CD4-positive, alpha-beta T cell treated with Interleukin-4 for 4 hours (primary cell): ENCODE data around the gene SMC4.

Experiments used
- DNase-seq: peaks from one replicate; pipeline ENCODE4 v3.0.0-alpha.2; 2020

Gene SMC4

DNA sequence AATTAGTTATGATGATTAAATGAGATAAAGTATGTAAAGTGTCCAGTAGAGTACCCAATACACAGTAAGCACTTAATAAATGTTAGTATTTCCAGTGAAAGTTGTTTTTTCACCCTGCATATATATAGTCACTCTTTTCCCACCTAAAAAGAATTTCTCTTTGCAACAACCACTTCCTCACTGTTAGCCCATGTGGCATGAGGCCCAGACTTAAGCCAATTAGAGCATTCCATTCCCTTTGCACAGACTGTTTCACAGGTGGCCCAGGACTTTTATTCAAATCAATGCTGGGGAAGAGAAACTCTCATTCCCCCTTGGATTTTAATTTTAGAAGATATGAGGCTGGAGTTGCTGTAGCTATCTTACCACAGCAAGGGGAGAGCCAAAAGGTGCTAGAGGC lies 4.2 kb upstream of the SMC4 start:
- no peak for DNase-seq

DNA sequence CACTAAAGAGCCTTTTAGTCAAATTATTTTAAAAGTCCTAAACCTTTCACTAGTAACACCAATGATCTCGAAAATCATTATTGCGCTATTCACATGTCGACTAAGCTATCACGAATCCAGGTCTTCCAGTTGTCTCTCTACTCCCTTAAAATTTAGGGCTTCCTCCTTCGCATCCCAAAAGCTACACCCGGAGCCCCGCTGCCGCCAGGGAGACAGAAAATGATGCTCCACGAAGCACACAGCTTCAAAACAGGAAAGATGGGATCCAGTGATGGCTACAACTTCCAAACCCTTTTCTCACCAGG lies 678 bp upstream of the SMC4 start:
- no peak for DNase-seq

DNA sequence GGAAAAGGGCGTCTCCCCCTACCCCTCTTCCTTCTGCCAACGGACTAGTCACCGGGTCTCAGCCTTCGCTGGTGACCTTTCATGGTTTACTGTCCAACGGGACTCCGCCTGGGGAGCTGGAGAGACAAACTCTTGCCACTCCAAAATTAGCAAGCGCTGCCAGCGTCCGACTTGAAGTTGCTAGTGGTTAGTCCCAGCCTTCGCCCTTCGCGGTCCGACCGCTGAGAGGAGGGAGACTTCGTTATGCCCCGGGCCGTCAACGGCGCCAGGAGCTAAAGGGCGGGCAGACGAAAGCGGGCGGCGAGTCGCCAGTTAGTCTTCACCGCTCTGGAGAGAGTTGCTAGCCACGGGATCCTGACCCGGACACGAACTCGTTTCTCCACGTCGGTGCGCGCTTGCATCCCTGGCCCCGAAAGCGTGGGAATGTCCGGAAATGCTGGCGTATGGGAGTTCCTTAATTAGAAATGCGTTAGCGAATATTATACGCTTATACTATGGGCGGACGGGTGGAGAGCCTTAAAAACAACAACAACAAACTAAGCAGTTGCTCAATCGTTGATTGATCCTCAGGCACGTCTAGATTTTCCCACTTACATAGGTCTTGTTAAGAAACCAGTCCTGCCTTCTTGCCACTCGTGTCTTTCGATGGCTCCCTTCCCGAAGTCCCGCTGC lies 716 bp downstream of the SMC4 start:
- no peak for DNase-seq

DNA sequence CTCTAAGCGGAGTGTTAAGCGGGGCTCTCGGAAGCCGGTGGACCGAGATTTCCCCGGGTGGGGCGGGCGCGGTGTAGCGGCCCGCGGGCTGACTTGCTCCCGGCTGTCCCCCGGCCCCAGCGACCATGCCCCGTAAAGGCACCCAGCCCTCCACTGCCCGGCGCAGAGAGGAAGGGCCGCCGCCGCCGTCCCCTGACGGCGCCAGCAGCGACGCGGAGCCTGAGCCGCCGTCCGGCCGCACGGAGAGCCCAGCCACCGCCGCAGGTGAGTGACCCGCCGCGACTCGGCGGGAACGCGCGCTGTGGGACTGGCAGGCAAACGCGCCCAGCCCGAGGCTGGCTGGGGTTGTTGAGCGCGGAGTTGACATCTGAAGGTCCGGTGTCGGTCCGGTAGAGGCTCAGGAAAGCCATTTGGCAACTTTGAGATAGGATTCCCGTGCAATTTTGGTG lies 1.3 kb downstream of the SMC4 start:
- DNase-seq, result no peak

DNA sequence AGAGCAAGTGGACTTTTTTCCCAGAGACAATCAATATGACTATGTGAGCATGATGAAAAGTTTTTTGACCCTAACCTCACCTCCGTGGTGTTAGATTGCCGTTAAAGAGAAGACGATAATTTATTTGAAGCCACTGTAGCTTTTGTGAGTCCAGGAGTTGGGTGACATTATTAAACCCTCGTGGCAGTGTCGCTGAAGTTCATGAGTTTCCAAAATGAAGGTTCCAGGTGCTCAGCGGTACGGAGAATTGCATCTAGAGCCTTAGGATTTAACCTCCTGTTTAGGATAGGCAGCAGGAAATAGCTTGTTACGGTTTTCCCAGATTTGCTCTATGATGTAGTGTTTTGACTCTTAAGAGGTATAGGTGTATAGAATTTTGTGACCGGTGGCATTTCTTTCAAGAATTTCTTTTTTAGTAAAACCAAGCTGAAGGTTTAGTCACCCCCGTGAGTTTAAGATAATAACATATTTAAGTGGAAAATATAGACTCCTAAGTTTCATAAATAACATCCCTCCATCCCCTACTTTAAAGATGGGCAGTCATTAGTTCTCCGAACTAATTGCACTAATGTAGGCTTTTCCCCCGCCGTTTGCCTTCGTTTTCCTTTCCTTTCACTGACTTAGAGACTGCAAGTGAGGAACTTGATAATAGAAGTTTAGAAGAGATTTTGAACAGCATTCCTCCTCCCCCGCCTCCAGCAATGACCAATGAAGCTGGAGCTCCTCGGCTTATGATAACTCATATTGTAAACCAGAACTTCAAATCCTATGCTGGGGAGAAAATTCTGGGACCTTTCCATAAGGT lies 2.0 kb downstream of the SMC4 start:
- DNase-seq, result peak; percentile 21

DNA sequence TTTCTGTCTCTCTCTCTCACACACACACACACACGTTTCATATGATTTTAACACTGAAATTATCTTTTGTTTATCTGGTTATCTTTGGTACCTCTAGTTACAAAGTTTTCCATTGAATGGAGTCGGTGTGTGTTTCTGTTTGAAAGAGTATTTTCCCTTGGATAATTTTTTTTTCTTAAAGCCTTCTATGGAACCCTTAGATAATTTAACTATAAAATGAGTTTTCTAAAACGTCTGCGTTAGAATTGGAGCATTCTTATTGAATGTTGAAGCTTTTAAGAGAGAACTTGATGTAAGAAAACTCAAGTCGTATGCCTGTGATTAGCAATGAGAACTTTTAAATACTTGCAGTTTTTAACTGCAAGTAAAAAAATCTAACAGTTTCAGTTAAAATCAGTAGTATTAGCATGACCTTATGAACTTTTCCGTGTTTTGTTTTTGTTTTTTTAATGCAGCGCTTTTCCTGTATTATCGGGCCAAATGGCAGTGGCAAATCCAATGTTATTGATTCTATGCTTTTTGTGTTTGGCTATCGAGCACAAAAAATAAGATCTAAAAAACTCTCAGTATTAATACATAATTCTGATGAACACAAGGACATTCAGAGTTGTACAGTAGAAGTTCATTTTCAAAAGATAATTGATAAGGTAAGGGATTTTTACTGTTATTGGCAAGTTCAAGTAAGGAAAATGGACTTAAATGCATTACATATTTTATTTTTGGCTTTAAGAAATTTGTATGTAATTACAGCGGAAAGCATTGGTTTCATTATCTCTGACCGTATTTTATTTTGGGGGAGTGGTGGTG lies 3.0 kb downstream of the SMC4 start:
- DNase-seq, result no peak

DNA sequence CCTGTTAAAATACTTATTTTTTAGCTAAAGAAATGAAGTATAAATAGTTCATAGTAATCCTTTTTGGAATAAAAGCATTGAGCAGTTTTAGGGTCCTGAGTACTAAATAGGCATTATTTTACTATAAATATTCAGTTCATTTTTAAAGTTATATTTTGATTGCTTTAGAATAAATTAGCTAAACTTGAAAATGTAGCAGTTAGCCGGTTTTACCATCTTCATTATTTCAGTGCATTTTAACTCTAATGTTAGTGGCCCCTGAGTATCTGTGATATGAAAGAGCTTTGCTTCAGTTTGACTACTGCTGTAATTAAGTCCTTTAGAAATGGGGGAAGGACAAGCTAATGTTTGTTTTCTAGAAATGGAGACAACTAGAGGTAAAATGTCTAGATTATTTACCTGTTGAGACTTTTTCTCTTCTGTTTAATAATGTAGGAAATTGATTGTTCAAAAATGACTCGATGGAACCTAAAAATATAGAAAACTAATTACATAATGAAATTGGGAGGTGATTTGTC lies 3.6 kb downstream of the SMC4 start:
- no peak for DNase-seq

DNA sequence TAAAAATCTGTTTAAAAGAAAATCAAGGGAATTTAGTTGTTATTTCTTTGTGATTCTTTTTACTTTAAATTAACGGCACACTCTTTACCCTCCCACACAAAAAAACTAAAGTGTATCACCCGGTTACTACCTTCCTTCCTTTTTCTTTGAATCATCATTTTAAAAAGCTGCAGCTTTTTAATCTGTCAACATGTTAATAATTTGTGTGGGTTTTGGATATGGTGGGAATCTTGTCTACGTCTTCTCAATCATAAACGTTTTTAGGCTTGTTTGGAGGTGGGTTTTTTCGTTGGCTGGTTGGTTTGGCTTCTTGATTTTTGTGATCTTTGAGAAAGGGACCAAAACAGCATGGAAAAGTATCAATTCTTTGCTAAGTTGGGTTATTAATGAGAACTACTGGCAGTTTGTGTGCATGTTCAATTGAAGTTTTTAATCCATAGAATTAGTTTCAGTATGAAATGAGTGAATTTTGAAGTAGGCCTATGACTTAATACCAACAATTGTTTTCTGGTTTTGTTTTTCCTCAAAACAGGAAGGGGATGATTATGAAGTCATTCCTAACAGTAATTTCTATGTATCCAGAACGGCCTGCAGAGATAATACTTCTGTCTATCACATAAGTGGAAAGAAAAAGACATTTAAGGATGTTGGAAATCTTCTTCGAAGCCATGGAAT lies 4.5 kb downstream of the SMC4 start:
- no peak for DNase-seq

DNA sequence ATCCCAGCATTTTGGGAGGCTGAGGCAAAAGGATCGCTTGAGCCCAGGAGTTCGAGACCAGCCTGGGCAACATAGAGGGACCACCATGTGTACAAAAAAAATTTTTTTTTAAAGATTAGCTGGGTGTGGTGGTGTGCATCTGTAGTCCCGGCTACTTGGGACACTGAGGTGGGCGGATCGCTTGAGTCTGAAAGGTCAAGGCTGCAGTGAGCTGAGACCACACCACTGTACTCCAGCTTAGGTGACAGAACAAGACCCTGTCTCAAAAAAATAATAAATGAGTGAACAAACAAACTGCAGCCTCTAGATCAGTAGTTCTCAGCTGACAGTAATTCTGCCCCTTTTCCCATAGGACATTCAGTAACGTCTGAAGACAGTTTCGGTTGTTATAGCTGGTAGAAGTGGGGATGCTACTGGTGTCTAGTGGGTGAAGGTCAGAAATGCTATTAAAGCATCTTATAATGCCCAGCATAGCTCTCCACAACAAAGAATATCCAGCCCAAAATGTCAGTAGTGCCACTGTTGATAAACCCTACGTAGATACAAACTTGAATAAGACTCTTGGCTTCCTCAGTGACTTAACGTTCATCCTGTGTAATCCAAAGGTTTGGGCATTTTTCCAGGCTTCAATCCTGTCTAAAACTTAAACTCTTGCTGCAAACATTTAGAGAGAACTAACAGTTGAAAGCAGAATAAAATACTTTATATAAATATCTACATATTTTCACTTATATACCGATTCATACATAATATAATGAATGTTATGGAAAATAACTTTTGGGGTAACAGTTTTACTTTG lies 10.6 kb downstream of the SMC4 start:
- no peak for DNase-seq

DNA sequence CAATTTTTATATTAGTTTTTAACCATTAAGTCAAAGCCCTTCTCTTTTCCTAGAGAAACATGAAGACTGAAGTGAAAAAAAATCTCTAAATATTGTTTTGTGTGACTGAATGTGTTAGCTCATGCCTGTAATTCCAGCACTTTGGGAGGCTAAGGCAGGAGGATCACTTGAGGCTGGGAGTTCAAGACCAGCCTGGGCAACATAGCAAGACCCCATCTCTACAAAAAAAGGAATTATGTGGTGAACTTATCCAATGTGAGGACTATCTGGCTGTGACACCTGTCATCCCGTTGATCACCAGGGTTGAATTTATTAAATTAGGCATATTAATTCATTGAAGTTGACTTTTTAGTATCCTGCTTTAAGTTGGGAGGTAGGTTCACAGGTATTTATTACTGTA lies 13.0 kb downstream of the SMC4 start:
- no peak for DNase-seq

DNA sequence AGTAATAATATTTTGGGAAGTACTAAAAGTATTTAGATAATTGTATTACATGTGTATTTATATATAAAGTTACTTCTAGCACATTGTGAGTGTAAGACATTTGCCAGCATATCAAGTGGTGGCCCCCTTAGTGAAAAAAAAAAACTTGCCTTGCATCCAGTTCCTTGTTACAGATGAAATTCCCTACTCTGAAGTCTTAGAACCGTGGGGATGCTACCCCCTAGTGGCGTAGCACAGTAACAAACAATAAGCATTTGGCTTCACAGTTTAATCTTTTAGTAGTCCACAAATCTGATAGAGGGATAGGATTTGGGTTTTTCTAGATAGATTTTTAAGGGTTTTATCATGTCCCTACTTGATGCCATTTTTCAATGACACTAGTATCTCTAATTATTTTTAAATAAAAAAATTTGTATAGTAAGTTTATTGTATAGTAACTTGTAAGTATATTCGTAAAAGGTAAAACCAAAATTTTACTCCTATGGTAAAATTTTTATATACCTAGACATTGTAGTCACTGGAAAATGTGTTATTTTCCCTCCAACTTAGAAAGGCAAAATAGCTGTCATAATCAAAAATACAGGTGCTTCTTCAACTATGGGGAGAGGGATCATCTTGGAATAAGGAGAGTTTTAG lies 14.3 kb downstream of the SMC4 start:
- DNase-seq, result peak; percentile 77

DNA sequence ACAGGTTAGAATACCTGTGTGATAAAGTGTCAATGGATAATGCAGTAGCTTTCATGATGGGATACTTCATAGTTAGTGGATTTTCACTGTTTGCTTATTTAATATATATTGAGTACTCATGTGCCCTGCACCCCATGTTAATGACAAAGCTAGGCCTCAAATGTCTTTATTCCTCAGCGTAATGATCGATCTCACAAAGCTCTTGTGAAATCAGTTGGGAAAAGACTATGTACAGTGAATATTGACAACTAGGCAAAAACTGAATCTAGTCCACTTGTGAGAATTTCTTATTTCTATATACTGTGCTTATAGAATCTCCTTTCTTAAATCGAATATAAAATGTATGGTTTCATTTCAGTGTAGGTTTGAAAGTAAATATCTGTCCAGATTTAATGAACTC lies 17.9 kb downstream of the SMC4 start:
- DNase-seq, result no peak

DNA sequence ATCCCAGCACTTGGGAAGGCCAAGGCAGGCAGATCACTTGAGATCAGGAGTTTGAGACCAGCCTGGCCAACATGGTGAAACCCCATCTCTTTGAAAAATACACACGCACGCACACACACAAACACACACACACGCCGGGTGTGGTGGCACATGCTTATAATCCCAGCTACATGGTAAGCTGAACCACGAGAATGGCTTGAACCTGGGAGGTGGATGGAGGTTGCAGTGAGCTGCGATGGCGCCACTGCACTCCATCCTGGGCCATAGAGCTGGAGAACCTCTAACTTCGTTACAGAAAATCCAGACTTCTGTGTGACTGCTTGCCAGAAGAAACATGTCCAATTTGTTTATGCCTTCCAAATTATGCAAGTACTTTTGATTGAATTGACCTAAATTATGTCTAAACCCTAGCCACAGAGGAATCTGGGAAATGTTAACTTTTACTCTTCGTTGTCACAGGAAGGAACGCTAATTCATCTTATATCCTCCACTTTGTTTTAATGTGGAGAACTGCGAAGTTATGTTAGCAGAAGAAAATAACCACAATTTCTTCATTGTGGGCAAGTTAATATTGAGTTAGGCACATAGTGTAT lies 28.5 kb downstream of the SMC4 start:
- no peak for DNase-seq

DNA sequence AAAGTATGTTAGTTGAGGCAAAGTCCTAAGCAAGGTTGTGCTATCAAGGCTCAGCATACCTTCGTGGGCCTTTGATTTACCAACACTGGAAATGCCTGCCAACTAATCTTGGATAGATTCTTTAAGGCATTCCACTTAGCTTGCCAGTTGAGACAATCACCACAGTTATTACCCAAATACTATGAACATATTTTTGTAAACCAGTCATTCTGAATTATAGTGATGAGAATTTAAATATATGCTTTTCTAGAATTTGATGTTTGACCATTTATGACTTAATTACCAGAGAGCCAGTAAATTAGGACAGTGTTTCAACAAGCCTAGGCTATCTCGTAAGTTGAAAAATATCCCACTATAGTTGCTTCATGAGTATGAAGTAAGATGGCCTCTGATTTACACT lies 34.6 kb downstream of the SMC4 start:
- no peak for DNase-seq

DNA sequence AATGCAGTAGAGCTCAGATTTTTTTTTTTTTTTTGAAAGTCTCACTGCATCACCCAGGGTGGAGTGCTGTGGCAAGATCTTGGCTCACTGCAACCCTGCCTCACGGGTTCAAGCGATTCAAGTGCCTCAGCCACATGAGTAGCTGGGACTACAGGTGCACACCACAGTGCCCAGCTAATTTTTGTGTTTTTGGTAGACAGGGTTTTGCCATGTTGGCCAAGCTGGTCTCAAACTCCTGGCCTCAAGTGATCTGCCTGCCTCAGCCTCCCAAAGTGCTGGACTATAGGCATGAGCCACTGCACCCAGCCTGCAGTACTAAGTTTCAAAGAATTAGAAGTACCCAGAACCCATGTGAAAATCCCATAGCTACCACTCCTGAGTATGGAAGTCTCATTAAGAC lies 35.6 kb downstream of the SMC4 start:
- no peak for DNase-seq

DNA sequence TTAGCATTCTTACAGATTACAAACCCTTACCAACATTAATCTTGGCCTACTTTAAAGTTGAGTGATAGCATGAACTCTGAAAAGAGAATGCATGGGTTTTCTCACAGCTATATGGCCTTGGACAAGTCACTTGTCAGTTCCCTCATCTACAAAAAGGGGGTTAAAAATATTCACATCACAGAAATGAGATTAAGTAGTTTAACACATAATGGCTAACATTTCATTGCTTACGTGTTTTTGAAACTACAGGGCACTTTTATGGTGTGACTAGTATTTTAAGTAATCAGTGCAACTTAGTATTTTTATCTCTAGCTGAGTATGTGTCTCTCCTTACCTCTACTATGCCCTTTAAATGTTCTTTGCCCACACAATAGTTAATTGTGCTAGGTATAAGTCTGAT lies 36.3 kb downstream of the SMC4 start:
- DNase-seq, result no peak

DNA sequence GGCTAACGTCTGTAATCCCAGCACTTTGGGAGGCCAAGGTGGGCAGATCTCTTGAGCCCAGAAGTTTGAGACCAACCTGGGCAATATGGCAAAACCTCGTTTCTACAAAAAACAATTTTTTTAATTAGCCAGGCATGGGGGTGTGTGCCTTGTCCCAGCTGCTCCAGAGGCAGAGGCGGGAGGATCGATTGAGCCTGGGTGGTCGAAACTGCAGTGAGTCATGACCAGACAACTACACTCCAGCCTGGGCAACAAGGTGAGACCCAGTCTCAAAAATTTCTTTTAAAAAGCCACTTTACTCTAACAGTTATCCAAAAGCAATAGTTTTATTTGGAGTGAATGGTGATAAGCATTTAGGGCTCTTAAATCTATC lies 37.6 kb downstream of the SMC4 start:
- no peak for DNase-seq

DNA sequence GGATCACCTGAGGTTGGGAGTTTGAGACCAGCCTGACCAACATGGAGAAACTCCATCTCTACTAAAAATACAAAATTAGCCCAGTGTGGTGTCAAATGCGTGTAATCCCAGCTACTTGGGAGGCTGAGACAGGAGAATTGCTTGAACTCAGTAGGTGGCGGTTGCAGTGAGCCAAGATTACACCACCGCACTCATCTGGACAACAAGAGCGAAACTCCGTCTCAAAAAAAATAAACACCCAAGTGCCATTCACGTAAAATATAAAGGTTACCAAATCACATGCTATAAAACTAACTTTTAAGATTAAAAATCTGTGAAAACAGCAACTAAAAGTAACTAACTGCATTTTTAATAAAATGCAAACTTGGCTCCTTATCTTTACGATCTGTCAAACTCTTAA lies 41.2 kb downstream of the SMC4 start:
- DNase-seq, result no peak

DNA sequence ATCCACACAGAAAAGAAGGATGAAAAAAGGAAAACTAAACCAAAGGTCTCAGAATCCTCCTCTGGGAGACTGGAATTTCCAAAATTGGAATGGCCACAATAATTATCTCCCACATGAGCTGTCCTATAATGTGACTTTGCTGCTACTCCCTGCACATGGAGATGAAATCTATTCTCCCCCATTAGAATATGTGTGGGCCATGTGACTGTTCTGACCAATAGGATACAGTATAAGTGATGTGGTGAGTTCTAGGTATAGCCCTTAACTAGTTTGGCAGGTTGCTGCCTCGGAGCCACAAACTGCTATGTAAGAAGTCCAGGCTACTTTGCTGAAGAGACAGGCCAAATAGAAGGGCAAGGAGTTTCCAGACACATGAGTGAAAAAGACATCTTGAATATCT lies 45.0 kb downstream of the SMC4 start:
- no peak for DNase-seq

DNA sequence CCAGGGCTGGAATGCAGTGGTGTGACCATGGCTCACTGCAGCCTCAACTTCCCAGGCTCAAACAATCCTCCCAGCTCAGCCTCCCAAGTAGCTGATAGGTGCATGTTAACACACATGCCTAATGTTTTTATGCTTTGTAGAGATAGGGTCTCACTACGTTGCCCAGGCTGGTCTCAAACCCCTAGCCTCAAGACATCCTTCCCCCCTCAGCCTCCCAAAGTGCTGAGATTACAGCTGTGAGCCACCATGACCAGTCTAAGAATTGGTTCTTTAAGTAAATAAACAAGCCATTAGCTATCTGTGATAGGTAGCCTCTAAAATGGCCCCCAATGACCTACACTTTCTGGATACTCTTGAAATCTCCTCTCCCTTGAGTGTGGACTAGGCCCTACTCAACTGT lies 46.4 kb downstream of the SMC4 start:
- DNase-seq, result no peak

DNA sequence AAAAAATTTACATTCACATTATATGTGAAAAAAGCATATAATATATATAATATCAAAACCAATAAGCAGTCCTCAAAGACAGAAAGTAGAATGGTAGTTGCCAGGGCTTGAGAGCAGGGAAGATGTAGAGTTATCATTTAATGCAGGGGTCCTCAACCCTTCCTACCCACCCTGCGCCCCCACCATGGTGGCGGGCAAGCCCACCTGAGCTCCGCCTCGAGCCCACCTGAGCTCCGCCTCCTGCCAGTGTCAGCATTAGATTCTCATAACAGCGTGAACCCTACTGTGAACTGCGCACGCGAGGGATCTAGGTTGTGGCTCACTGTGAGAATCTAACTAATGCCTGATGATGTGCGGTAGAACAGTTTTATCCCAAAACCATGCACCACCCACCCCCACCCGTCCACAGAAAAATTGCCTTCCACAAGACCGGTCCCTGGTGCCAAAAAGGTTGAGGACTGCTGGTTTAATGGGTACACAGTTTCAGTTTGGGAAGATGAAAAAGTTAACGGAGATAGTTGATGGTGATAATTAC lies 47.1 kb downstream of the SMC4 start:
- no peak for DNase-seq
